ENCODE results near the gene PTPRM. TPM values are rescaled to one million over a fixed set of nuclear protein-coding genes. Genes with fewer than 3 reads are reported as not detected.

PTPRM gene
- total RNA-seq, 1 experiment from 2014 or later, result 11.1 TPM

- no peaks in the 10 kb centered on the region for H3K27me3 Mint-ChIP-seq (ENCODE audit: low read depth)
- H3K4me3 Mint-ChIP-seq, result no peak overlapping the region
- DNase-seq (ENCODE audit: low spot score) (no peak), ATAC-seq (no peak)
- peaks cover 3% of the 10 kb centered on the region; the same call in 1 of the 2 replicates for H3K4me1 Mint-ChIP-seq
- ChIA-PET POLR2A (no interaction called here), CTCF (no interaction called here)
- no peak overlapping the region for H3K27ac Mint-ChIP-seq
- no peak for TF ChIP-seq ATF3 (CRISPR knock-in tag; conservative IDR thresholded peaks at IDR 0.05)
- no peak for TF ChIP-seq GRHL2 (CRISPR knock-in tag; IDR thresholded peaks at IDR 0.05; ENCODE audit: insufficient replicate concordance, severe bottlenecking)
- no peak for TF ChIP-seq NFE2L1 (CRISPR knock-in tag; IDR thresholded peaks at IDR 0.05)
- no peak for TF ChIP-seq E2F1 (CRISPR knock-in tag; IDR thresholded peaks at IDR 0.05)
- no peak for TF ChIP-seq AR (CRISPR knock-in tag; IDR thresholded peaks at IDR 0.05)
- TF ChIP-seq RELA (CRISPR knock-in tag; IDR thresholded peaks at IDR 0.05; ENCODE audit: borderline replicate concordance), result no peak
- no peak for TF ChIP-seq CREB1 (CRISPR knock-in tag; IDR thresholded peaks at IDR 0.05)
- TF ChIP-seq ZSCAN18 (CRISPR knock-in tag; IDR thresholded peaks at IDR 0.05), result no peak
- no peak for TF ChIP-seq TEAD1 (CRISPR knock-in tag; IDR thresholded peaks at IDR 0.05)
- TF ChIP-seq TEAD4 (CRISPR knock-in tag; IDR thresholded peaks at IDR 0.05), result no peak
- no peak for TF ChIP-seq SP1 (CRISPR knock-in tag; conservative IDR thresholded peaks at IDR 0.05)
- no peak for TF ChIP-seq E2F4 (CRISPR knock-in tag; IDR thresholded peaks at IDR 0.05; ENCODE audit: borderline replicate concordance, low read depth)
- TF ChIP-seq ZNF138 (CRISPR knock-in tag; conservative IDR thresholded peaks at IDR 0.05), result no peak
- TF ChIP-seq ZNF532 (CRISPR knock-in tag; IDR thresholded peaks at IDR 0.05; ENCODE audit: borderline replicate concordance), result no peak
- no peaks in the 10 kb centered on the region for H3K9me3 Mint-ChIP-seq
- H3K36me3 Mint-ChIP-seq, result no peaks in the 10 kb centered on the region
Measured at GRCh38 chr18:7879717-7880116, 312.6 kb downstream of the PTPRM start.

GRCh38 chr18:7885865-7886264 is 318.7 kb downstream of the PTPRM start:
- no peaks in the 10 kb centered on the region for H3K27me3 Mint-ChIP-seq (ENCODE audit: low read depth)
- DNase-seq (ENCODE audit: low spot score) (no peak), ATAC-seq (no peak)
- CTCF ChIA-PET, result no interaction called here
- no peaks in the 10 kb centered on the region for H3K36me3 Mint-ChIP-seq
- H3K4me1 Mint-ChIP-seq, result peaks cover 4% of the 10 kb centered on the region
- H3K9me3 Mint-ChIP-seq, result no peaks in the 10 kb centered on the region
- POLR2A ChIA-PET, result no interaction called here
- no peak overlapping the region for H3K4me3 Mint-ChIP-seq
- H3K27ac Mint-ChIP-seq, result no peak overlapping the region
- TF ChIP-seq ZNF416 (CRISPR knock-in tag; IDR thresholded peaks at IDR 0.05) (no peak), E2F1 (CRISPR knock-in tag; IDR thresholded peaks at IDR 0.05) (no peak), ZNF532 (CRISPR knock-in tag; IDR thresholded peaks at IDR 0.05; ENCODE audit: borderline replicate concordance) (no peak), E2F5 (CRISPR knock-in tag; IDR thresholded peaks at IDR 0.05) (no peak)
